Measurements from ENCODE around the gene ARVCF. TPM values are rescaled to one million over a fixed set of nuclear protein-coding genes. Genes with fewer than 3 reads are reported as not detected.

Gene ARVCF
- total RNA-seq, 4 donors from 2014 or later: 34.5 to 123 (median 111) TPM

DNA sequence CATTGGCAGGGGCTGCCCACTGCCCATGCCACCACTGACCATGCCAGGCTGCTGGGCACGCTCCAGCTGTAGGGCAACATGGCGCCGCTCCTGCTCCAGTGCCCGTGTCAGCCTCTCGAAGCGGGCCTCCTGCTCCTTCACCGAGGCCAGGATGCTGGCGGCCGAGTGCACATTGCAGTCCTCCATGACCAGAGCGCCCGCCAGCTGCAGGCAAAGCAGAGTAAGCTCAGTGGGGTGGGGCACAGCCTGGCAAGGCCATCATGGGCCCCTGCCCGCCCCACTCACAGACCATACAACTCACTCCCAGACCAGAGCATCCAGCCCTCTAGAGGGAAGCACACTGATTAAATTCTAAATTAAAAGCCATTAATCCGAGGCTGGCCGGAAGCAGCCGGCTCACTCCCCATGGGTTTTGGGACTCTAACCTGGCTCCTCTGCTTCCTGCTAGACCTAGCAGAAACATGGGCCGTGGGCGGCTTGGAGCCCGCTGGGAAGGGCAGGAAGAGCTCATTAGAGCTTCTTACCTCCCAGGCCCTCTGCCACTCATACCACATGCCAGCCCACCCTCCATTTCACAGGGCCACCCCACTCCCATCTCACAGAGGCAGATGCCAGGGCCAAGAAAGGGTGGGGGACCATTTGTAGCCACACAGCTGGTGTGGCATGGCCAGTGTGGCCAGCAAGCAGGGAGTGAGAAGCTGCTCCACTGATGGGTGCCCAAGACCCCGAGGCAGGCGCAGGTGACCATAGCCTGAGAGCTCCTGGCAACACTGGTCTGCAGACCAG, 25.8 kb downstream of the ARVCF start:
- Histone ChIP-seq H3K4me3 (replicated peaks in 1 of 3) (no peak overlapping the region), H3K9me3 (no peaks in the 10 kb centered on the region), H3K27me3 (no peaks in the 10 kb centered on the region), H3K4me1 (peaks cover 46 to 74% of the 10 kb centered on the region in 2 donors), H3K27ac (peak overlapping the region; percentile 86 to 97 (median 91)), H3K36me3 (no peaks in the 10 kb centered on the region)
- intact Hi-C loops (cut with DNase I): no loop called here
- peak; percentile 29 to 47 for DNase-seq
- 77 to 83% methylated on average over 11 to 15 of the region's 20 CpGs for WGBS, 2 donors
- TF ChIP-seq POLR2A (IDR thresholded peaks at IDR 0.05): no peak
- TF ChIP-seq, protein P1, sequence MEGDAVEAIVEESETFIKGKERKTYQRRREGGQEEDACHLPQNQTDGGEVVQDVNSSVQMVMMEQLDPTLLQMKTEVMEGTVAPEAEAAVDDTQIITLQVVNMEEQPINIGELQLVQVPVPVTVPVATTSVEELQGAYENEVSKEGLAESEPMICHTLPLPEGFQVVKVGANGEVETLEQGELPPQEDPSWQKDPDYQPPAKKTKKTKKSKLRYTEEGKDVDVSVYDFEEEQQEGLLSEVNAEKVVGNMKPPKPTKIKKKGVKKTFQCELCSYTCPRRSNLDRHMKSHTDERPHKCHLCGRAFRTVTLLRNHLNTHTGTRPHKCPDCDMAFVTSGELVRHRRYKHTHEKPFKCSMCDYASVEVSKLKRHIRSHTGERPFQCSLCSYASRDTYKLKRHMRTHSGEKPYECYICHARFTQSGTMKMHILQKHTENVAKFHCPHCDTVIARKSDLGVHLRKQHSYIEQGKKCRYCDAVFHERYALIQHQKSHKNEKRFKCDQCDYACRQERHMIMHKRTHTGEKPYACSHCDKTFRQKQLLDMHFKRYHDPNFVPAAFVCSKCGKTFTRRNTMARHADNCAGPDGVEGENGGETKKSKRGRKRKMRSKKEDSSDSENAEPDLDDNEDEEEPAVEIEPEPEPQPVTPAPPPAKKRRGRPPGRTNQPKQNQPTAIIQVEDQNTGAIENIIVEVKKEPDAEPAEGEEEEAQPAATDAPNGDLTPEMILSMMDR (IDR thresholded peaks at IDR 0.05): no peak

DNA sequence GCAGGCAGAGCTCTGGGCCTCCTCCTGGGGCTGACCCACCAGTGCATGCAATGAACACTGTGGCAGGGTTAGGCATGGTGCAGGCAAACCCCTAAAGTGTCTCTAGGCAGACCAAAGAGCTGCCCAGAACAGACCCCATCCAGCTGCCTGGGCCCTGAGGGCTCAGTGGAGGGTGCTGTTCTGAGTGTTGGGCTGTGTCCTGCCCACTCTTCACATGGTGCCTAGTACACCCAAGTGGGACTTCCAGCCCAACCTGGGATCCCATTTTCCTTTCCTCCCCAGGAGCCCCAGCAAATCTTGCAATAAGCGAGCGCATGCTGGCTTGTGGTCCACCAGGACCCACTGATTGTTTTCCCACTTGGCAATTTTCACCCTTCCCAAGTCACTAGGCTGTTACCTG, 26.4 kb downstream of the ARVCF start:
- intact Hi-C loops (cut with DNase I): no loop called here
- TF ChIP-seq, protein P1 (IDR thresholded peaks at IDR 0.05): no peak
- TF ChIP-seq POLR2A (IDR thresholded peaks at IDR 0.05): no peak

DNA sequence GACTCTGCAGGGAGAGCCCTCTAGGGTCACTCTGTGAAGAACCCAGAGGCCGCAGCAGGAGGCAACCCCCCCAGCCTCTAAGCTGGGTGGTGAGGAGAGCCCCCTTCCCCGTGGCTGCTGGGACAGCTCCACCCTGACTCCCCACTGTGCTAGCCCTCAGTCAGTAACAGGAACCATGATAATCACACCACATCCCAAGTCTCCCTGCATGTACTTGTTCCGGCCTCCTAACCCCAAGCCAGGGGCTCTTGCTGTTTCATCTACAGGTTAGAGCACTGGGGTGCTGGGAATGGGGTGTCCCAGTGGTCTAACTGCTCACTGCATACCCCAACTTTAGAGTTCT, 26.9 kb downstream of the ARVCF start:
- 100% methylated on average over 2 of the region's 3 CpGs for WGBS, 2 donors
- no peak for DNase-seq
- H3K4me1 ChIP-seq: peaks cover 51 to 75% of the 10 kb centered on the region in 2 donors
- TF ChIP-seq, protein P1 (IDR thresholded peaks at IDR 0.05): no peak
- TF ChIP-seq POLR2A (IDR thresholded peaks at IDR 0.05): no peak
- H3K4me3 ChIP-seq (replicated peaks in 1 of 3): no peak overlapping the region
- H3K27me3 ChIP-seq: no peaks in the 10 kb centered on the region
- intact Hi-C loops (cut with DNase I): no loop called here
- H3K9me3 ChIP-seq: no peaks in the 10 kb centered on the region
- no peaks in the 10 kb centered on the region for H3K36me3 ChIP-seq
- H3K27ac ChIP-seq: peak overlapping the region in 2 of 3 donors; percentile 52 to 91

More for the DNA sequence above, 26.4 kb downstream of the ARVCF start:
- peak overlapping the region; percentile 86 to 97 (median 91) for H3K27ac ChIP-seq
- no peak for DNase-seq
- 50 to 75% methylated on average over 2 of the region's 2 CpGs for WGBS, 2 donors
- H3K36me3 ChIP-seq: no peaks in the 10 kb centered on the region
- H3K27me3 ChIP-seq: no peaks in the 10 kb centered on the region
- no peak overlapping the region for H3K4me3 ChIP-seq (replicated peaks in 1 of 3)
- no peaks in the 10 kb centered on the region for H3K9me3 ChIP-seq
- peaks cover 47 to 74% of the 10 kb centered on the region in 2 donors for H3K4me1 ChIP-seq

DNA sequence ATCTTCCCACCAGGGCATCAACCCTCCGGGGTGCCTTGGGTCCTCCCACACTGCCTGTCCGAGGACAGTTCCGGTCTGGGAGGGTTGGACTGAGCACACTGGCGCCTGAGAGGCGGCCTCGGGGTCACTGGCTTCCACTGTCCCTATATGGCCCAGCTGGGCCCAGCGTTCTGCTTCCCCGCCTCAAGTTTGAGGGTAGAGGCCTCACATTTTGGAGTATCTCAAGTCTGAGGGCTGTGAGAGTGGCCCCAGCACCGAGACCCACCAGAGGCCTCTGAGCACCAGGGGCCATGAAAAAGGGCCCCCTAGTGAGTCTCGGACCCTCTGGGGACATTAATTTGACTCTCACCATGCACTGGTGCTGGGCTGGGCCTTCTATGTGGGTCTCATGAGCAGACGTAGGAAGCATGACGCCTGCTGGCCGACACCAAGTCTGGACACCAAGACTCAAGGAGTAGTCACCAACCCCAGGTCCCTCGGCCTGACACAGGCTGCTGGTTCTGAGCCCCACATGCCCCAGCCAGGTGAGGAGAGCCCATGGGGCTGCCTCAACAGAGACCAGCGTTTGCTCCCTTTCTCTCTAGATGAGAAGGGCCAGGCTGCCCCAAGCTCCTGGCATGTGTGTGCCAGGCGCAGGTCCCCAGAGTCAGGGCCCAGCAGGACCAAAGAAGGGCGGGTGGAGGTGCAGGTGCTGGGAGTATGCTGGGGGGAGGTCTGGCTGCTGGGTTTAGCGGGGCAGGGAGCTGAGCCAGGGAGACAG, 27.5 kb downstream of the ARVCF start:
- Histone ChIP-seq H3K36me3 (no peaks in the 10 kb centered on the region), H3K4me3 (replicated peaks in 1 of 3) (no peak overlapping the region), H3K9me3 (no peaks in the 10 kb centered on the region), H3K27ac (peak overlapping the region; percentile 45 to 91 (median 52)), H3K27me3 (no peaks in the 10 kb centered on the region), H3K4me1 (peaks cover 57 to 81% of the 10 kb centered on the region in 2 donors)
- no peak for DNase-seq
- WGBS, 2 donors: 93 to 94% methylated on average over 9 to 12 of the region's 18 CpGs
- TF ChIP-seq POLR2A (IDR thresholded peaks at IDR 0.05): no peak
- TF ChIP-seq, protein P1 (IDR thresholded peaks at IDR 0.05): no peak
- intact Hi-C loops (cut with DNase I): no loop called here
